ENCODE data around the gene BRAP.
"Not testable (repeated sequence)": the region's sequence is repeated elsewhere in the genome, so short reads cannot be mapped to it uniquely, and the experiment has no call there.

The BRAP gene

GRCh38 chr12:111597831-111598636, 87.7 kb downstream of the BRAP start:
- H3K27ac ChIP-seq (ENCODE audit: low read depth, low read length, severe bottlenecking) = peak overlapping the region; percentile 83
- WGBS, 2 experiments (ENCODE audit: insufficient coverage in 2 of 2) = 0% methylated on average over 33 to 39 of the region's 67 CpGs
- peaks cover 9% of the 10 kb centered on the region for H3K4me1 ChIP-seq (ENCODE audit: control insufficient read depth, insufficient read depth, low read length, poor library complexity, severe bottlenecking)
- no peaks in the 10 kb centered on the region for H3K9me3 ChIP-seq (ENCODE audit: control insufficient read depth, low read length)
- H3K4me3 ChIP-seq (ENCODE audit: extremely low read depth, insufficient read depth, low read length, poor library complexity, severe bottlenecking) = peak overlapping the region; percentile 98
- H3K36me3 ChIP-seq (ENCODE audit: control insufficient read depth, insufficient read depth, low read length) = peaks cover 6% of the 10 kb centered on the region

- peaks cover 9% of the 10 kb centered on the region for H3K4me1 ChIP-seq (ENCODE audit: control insufficient read depth, insufficient read depth, low read length, poor library complexity, severe bottlenecking)
- peak overlapping the region; percentile 98 for H3K4me3 ChIP-seq (ENCODE audit: extremely low read depth, insufficient read depth, low read length, poor library complexity, severe bottlenecking)
- WGBS, 2 experiments (ENCODE audit: insufficient coverage in 2 of 2) = 1 to 4% methylated on average over 19 to 26 of the region's 33 CpGs
- H3K9me3 ChIP-seq (ENCODE audit: control insufficient read depth, low read length) = no peaks in the 10 kb centered on the region
- H3K27ac ChIP-seq (ENCODE audit: low read depth, low read length, severe bottlenecking) = peak overlapping the region; percentile 83
- H3K36me3 ChIP-seq (ENCODE audit: control insufficient read depth, insufficient read depth, low read length) = peaks cover 6% of the 10 kb centered on the region
Measured at GRCh38 chr12:111596985-111597830, 88.5 kb downstream of the BRAP start.

DNA sequence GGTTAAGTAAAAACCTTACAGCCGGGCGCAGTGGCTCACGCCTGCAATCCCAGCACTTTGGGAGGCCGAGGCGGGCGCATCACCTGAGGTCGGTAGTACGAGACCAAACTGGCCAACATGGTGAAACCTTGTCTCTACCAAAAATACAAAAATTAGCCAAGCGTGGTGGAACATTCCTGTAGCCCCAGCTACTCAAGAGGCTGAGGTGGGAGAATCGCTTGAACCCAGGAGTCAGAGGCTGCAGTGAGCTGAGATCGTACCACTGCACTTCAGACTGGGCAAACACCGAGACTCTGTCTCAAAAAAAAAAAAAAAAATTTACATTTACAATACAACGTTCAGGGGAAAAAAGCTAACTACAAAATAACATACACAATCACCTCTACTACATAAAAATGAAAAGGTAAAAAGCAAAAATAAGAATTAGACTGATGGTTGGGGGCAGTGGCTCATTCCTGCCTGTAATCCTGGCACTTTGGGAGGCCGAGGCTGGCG, 90.4 kb downstream of the BRAP start:
- H3K4me1 ChIP-seq (ENCODE audit: control insufficient read depth, insufficient read depth, low read length, poor library complexity, severe bottlenecking); H3K4me3 ChIP-seq (ENCODE audit: extremely low read depth, insufficient read depth, low read length, poor library complexity, severe bottlenecking); H3K27ac ChIP-seq (ENCODE audit: low read depth, low read length, severe bottlenecking); H3K9me3 ChIP-seq (ENCODE audit: control insufficient read depth, low read length): not testable (repeated sequence)
- H3K36me3 ChIP-seq (ENCODE audit: control insufficient read depth, insufficient read depth, low read length) = peaks cover 13% of the 10 kb centered on the region
- WGBS, 2 experiments (ENCODE audit: insufficient coverage in 2 of 2) = 92 to 94% methylated on average over 10 to 12 of the region's 15 CpGs

Data from mesodermal cell (in vitro differentiated cells).